Stimulated activated CD4-positive, alpha-beta T cell treated with anti-CD3 and anti-CD28 coated beads, Interleukin-1b, Interleukin-23, amount 100 ng/mL, for 48 hours (primary cell): Measurements from ENCODE around the gene CKAP5.

Experiments
- DNase-seq: peaks from one replicate; pipeline ENCODE4 v3.0.0-alpha.2; 2020

CKAP5 gene

DNA sequence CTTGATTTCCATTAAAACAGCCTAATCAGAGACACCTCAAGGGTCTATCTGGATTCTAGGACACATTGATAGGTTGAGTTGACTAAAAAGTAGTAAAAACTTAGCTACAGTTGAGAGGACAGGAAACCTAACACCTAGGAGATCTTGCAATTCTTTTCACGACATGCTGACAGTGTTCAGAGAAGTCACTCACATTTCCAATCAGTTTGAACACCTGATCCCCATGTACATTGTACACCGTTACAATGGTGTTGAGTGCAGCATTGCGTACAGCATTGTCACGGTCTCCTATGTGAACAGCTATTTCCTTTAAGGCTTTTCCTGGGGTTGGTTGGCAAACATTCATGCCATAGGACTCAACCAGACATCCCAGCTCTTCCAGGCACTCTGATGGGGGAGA lies 84.3 kb downstream of the CKAP5 start:
- no peak for DNase-seq

GRCh38 chr11:46760429-46761128 lies 85.5 kb downstream of the CKAP5 start:
- no peak for DNase-seq

GRCh38 chr11:46759196-46759595 lies 86.9 kb downstream of the CKAP5 start:
- no peak for DNase-seq

DNA sequence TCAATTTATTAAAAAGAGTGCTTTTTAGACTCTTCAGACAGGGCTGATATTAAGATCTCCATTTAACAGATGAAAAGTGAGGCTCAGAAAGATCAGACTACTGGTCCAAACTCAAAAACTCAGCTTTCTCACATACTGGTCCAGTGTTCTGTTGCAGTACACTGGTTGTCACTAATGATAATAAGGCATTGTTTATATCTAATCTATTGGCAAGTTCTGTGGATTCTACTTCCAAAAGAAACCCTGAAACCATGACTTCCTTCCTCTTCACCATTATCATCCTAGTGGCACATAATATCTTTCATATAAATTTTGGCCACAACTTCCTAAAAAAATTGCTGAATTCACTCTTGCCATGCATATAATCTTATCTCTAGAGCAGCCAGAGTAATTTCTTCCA lies 90.1 kb downstream of the CKAP5 start:
- no peak for DNase-seq

DNA sequence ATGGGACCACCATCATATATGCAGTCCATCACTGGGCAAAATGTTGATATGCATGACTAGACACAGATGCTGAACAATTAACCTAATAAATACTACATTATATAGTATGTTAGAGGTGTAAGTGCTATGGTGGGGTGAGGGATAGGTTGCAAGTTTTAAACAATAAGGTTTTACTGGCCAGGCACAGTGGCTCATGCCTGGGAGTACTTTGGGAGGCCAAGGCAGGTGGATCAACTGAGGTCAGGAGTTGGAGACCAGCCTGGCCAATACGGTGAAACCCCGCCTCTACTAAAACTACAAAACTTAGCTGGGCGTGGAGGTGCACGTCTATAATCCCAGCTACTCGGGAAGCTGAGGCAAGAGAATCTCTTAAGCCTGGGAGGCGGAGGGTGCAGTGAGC lies 98.9 kb downstream of the CKAP5 start:
- DNase-seq: no peak

DNA sequence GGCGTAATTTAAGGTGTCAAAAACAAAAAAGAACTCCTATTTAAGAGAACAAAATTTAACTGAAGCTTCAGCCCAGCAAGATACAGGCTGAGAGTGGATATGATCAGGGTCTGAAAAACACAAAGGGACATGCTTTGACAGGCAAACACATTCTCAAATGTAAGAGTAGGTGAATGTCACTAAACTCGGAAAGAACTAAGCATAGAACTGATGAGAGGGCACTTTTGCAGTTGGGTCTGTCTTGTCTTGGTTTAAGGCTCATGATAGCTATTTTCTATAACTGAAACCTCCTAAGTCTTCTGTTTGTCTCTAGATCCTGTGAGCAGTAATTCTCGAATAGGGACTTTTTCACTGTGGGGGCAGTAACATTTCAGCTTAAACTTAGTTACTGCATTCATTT lies 100.1 kb downstream of the CKAP5 start:
- no peak for DNase-seq

DNA sequence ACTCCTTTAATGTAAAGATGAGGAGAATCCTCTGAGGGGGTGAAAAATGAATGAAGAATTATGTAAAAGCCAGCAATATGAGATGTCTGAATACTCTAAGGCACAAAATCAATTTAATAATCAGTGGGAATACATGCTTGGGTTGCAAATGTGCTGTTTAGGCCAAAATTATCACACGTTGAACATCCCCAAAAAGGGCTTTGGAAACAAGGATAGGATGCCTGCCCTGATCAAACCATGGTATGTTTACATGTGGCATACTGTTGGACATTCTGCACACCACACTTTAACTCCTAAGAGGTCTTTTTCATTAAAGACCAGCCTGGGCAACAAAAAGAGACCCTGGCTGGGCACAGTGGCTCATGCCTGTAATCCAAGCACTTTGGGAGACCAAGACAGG lies 100.8 kb downstream of the CKAP5 start:
- no peak for DNase-seq

- DNase-seq: no peak
Observed at GRCh38 chr11:46743693-46744339, 102.3 kb downstream of the CKAP5 start.

DNA sequence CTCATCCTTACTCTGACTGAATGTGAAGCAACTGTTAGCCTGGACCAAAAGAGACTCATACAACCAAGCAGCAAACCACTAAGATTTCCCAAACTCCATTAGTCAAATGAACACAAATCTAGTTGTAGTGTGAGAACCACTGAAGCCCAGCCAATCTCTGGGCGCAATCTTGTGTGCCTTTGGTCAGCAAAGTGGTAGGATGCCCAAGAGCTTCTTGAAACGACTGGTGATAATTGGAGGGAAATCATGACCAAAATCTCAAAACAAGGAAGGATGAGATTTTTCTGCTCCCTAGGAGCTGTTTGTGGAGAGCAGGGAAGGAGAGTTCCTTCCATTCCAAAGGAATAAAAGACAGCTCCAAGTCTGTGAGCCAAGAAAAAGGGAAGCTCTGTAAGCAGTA lies 103.0 kb downstream of the CKAP5 start:
- no peak for DNase-seq

DNA sequence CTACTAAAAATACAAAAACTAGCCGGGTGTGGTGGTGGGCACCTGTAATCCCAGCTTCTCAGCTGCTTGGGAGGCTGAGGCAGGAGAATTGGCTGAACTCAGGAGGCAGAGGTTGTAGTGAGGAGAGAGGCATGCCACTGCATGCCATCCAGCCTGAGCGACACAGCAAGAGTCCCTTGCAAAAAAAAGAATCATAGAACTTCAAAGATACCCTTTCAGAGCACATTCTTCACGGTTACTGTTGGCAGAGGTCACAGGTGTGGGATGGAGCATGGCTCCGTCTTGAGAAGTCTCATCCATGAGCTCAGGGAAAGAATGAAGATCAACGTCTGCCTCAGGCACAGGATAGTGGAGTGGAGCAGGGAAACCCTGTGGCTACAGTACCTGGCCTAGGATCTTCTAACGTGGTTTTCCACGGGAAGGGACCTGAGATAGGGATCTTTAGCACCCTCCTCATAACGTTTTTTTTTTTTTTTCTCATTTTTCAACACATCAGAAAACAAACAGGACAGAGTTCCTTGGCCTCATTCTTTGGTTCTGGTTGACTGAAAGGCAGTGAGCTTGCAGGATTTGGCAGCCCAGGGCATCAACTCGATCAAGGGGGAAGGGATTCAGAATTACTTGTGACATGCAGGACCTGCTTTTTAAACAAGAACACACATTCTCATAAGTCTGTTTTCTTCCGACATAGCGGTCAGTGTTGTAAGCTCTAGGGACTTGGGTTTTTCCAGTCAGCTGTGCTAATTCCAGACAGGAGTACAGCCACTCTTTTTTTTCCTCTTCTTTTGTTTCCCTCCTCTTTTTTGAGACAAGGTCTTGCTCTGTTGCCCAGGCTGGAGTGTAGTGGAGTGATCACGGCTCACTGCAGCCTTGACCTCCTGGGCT lies 104.2 kb downstream of the CKAP5 start:
- no peak for DNase-seq

- no peak for DNase-seq
Observed at GRCh38 chr11:46738887-46739286, 107.2 kb downstream of the CKAP5 start.

- no peak for DNase-seq
Observed at GRCh38 chr11:46737699-46738098, 108.4 kb downstream of the CKAP5 start.

- no peak for DNase-seq
Observed at GRCh38 chr11:46736615-46737014, 109.5 kb downstream of the CKAP5 start.

GRCh38 chr11:46736146-46736545 lies 109.9 kb downstream of the CKAP5 start:
- no peak for DNase-seq

GRCh38 chr11:46733234-46733633 lies 112.8 kb downstream of the CKAP5 start:
- DNase-seq: no peak

GRCh38 chr11:46731545-46731944 lies 114.5 kb downstream of the CKAP5 start:
- DNase-seq: no peak

- DNase-seq: no peak
Observed at GRCh38 chr11:46729110-46730027, 116.7 kb downstream of the CKAP5 start.

- DNase-seq: no peak
Observed at GRCh38 chr11:46728659-46729040, 117.4 kb downstream of the CKAP5 start.

DNA sequence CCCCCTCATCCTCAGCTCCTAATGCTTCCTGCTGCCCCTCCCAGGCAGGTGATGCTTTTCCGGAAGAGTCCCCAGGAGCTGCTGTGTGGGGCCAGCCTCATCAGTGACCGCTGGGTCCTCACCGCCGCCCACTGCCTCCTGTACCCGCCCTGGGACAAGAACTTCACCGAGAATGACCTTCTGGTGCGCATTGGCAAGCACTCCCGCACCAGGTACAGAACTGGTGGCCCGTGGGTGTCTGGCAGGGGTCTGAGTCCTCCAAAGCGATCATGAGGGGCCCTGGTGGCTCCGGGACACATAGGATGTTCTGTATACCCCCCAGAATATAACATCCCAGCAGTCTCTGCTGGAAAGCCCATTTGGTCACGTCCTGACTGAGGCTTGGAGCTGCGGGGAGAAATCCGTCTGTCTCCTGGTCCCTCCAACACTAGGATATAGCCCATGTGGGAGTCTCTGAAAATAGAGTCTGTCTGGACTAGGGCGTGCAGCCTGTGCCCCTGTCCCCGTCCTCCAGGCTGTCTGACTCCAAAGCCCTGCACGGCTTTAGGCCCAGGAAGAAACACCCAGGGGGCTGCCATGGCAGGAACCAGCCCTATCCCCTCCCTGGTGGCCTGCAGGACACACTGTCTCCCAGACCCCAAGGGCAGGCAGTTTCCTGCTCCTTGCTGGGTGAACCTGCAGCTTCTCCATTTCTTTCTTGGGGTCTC lies 118.0 kb downstream of the CKAP5 start:
- DNase-seq: no peak

GRCh38 chr11:46726206-46726862 lies 119.7 kb downstream of the CKAP5 start:
- DNase-seq: no peak
